Testis (tissue), 2 donors: ENCODE measurements around the gene ST6GALNAC6.
"Not testable (repeated sequence)": the region's sequence is repeated elsewhere in the genome, so short reads cannot be mapped to it uniquely, and the experiment has no call there.

ENCODE experiments used
- CTCF ChIP-seq, 3 experiments: fragments of 450-650 bp in 2 of 3; fragments of 200-600 bp in 1 of 3; sonication (generic) in 1 of 3; IDR thresholded peaks; one replicate each; pipeline ENCODE4 v1.5.1; 2016 to 2019; ENCODE audit warnings: antibody characterized with exemption in 3 of 3, mild to moderate bottlenecking in 2 of 3, moderate library complexity in 1 of 3
- POLR2A ChIP-seq: fragments of 450-650 bp; IDR thresholded peaks from one replicate; pipeline ENCODE4 v1.6.1; 2017; ENCODE audit warnings: antibody characterized with exemption, mild to moderate bottlenecking, moderate library complexity

GRCh38 chr9:127836561-127836960 is 62.8 kb downstream of the ST6GALNAC6 start:
- TF ChIP-seq CTCF (IDR thresholded peaks at IDR 0.05); POLR2A: not testable (repeated sequence)
